ENCODE data around the gene MED7.

- TF ChIP-seq CTCF (IDR thresholded peaks at IDR 0.05) (no peak), POLR2A (IDR thresholded peaks at IDR 0.05) (no peak)
These were observed 35.2 kb downstream of the MED7 start for GRCh38 chr5:157107508-157107907.

Measured in body of pancreas (tissue), 4 donors.